Measurements from ENCODE around the gene OPCML. TPM values are rescaled to one million over a fixed set of nuclear protein-coding genes. Genes with fewer than 3 reads are reported as not detected.

Gene OPCML
- total RNA-seq, 1 experiment from 2014 or later: not detected

GRCh38 chr11:133154076-133154475 lies 378.2 kb downstream of the OPCML start:
- H2AFZ ChIP-seq: no peak overlapping the region
- no peaks in the 10 kb centered on the region for H3K9me3 ChIP-seq (ENCODE audit: insufficient read depth, low read depth)
- no TSS peak for BruUV-seq (replicated peaks)
- H3K27ac ChIP-seq: no peak overlapping the region
- no peak for DNase-seq
- H3K27me3 ChIP-seq (ENCODE audit: insufficient read depth, low read depth): peaks cover 87% of the 10 kb centered on the region
- H3K9me2 ChIP-seq (ENCODE audit: insufficient read depth): no peaks in the 10 kb centered on the region
- no peaks in the 10 kb centered on the region for H3K36me3 ChIP-seq (ENCODE audit: low read depth)
- no peaks in the 10 kb centered on the region for H4K20me1 ChIP-seq (ENCODE audit: insufficient read depth)
- H3K79me2 ChIP-seq (ENCODE audit: low read depth): no peaks in the 10 kb centered on the region
- TF ChIP-seq CTCF (conservative IDR thresholded peaks at IDR 0.05) (no peak), EZH2 (IDR thresholded peaks at IDR 0.05; ENCODE audit: low read depth) (no peak)
- intact Hi-C loops (cut with micrococcal nuclease; ENCODE audit: unreplicated experiment): no loop called here
- POLR2A ChIA-PET (ENCODE audit: unreplicated experiment): no interaction called here
- no peak overlapping the region for H3K4me2 ChIP-seq
- H3K4me1 ChIP-seq (replicated peaks; ENCODE audit: insufficient read depth): no peaks in the 10 kb centered on the region
- H3K4me3 ChIP-seq: no peak overlapping the region
- CTCF ChIA-PET: no interaction called here
- H3F3A ChIP-seq (ENCODE audit: insufficient read depth, low read depth): no peaks in the 10 kb centered on the region

- H3K27ac ChIP-seq: no peak overlapping the region
- no peak overlapping the region for H2AFZ ChIP-seq
- H4K20me1 ChIP-seq (ENCODE audit: insufficient read depth): no peaks in the 10 kb centered on the region
- DNase-seq: no peak
- BruUV-seq (replicated peaks): no TSS peak
- intact Hi-C loops (cut with micrococcal nuclease; ENCODE audit: unreplicated experiment): no loop called here
- ChIA-PET CTCF (no interaction called here), POLR2A (ENCODE audit: unreplicated experiment) (no interaction called here)
- peaks cover 85% of the 10 kb centered on the region for H3K27me3 ChIP-seq (ENCODE audit: insufficient read depth, low read depth)
- H3K9me3 ChIP-seq (ENCODE audit: insufficient read depth, low read depth): no peaks in the 10 kb centered on the region
- TF ChIP-seq CTCF (conservative IDR thresholded peaks at IDR 0.05) (no peak), EZH2 (IDR thresholded peaks at IDR 0.05; ENCODE audit: low read depth) (no peak)
- H3K4me3 ChIP-seq: no peak overlapping the region
- no peaks in the 10 kb centered on the region for H3F3A ChIP-seq (ENCODE audit: insufficient read depth, low read depth)
- no peaks in the 10 kb centered on the region for H3K9me2 ChIP-seq (ENCODE audit: insufficient read depth)
- no peaks in the 10 kb centered on the region for H3K79me2 ChIP-seq (ENCODE audit: low read depth)
- no peaks in the 10 kb centered on the region for H3K36me3 ChIP-seq (ENCODE audit: low read depth)
- no peak overlapping the region for H3K4me2 ChIP-seq
- H3K4me1 ChIP-seq (replicated peaks; ENCODE audit: insufficient read depth): no peaks in the 10 kb centered on the region
Observed at GRCh38 chr11:133153031-133153430, 379.3 kb downstream of the OPCML start.

- Histone ChIP-seq H3K9me2 (ENCODE audit: insufficient read depth) (no peaks in the 10 kb centered on the region), H3K9me3 (ENCODE audit: insufficient read depth, low read depth) (no peaks in the 10 kb centered on the region), H3K4me3 (no peak overlapping the region), H3K4me1 (replicated peaks; ENCODE audit: insufficient read depth) (no peaks in the 10 kb centered on the region), H3K36me3 (ENCODE audit: low read depth) (no peaks in the 10 kb centered on the region), H3K79me2 (ENCODE audit: low read depth) (no peaks in the 10 kb centered on the region), H3K4me2 (no peak overlapping the region), H3K27me3 (ENCODE audit: insufficient read depth, low read depth) (peaks cover 62% of the 10 kb centered on the region), H2AFZ (no peak overlapping the region), H3K27ac (no peak overlapping the region), H4K20me1 (ENCODE audit: insufficient read depth) (no peaks in the 10 kb centered on the region), H3F3A (ENCODE audit: insufficient read depth, low read depth) (no peaks in the 10 kb centered on the region)
- no peak for DNase-seq
- POLR2A ChIA-PET (ENCODE audit: unreplicated experiment): no interaction called here
- CTCF ChIA-PET: no interaction called here
- intact Hi-C loops (cut with micrococcal nuclease; ENCODE audit: unreplicated experiment): no loop called here
- TF ChIP-seq CTCF (conservative IDR thresholded peaks at IDR 0.05) (no peak), EZH2 (IDR thresholded peaks at IDR 0.05; ENCODE audit: low read depth) (no peak)
- BruUV-seq (replicated peaks): no TSS peak
Observed at GRCh38 chr11:133149698-133150097, 382.6 kb downstream of the OPCML start.

Measured in PC-9 (cell line).